Gastroesophageal sphincter (tissue), 4 donors: ENCODE measurements around the gene CD177. TPM values are rescaled to one million over a fixed set of nuclear protein-coding genes. Genes with fewer than 3 reads are reported as not detected.
"Not testable (repeated sequence)": the region's sequence is repeated elsewhere in the genome, so short reads cannot be mapped to it uniquely, and the experiment has no call there.

Source experiments
- ATAC-seq: fragments of 150-250 bp; one replicate; pipeline ENCODE4 v1.9.1; 2016; ENCODE audit warnings: mild to moderate bottlenecking, moderate library complexity
- H3K27ac ChIP-seq, 4 donors: fragments of 200-600 bp; sonication (generic) in 3 of 4; 1 replicate in 3 of 4; 2 replicates in 1 of 4; pipeline ENCODE4 v1.5.1; 2016 to 2019
- H3K27me3 ChIP-seq: fragments of 200-600 bp; sonication (generic); one replicate; pipeline ENCODE4 v1.5.1; 2019
- H3K36me3 ChIP-seq, 2 donors: fragments of 200-600 bp; sonication (generic); one replicate each; pipeline ENCODE4 v1.5.1; 2019; ENCODE audit warnings: control low read depth in 1 of 2
- H3K4me1 ChIP-seq, 3 donors: fragments of 200-600 bp; sonication (generic); 1 replicate in 2 of 3; 2 replicates in 1 of 3; pipeline ENCODE4 v1.5.1; 2016 to 2019; ENCODE audit warnings: control low read depth in 2 of 3
- H3K4me3 ChIP-seq, 2 donors: fragments of 200-600 bp; sonication (generic); one replicate each; pipeline ENCODE4 v1.5.1; 2019; ENCODE audit warnings: mild to moderate bottlenecking in 1 of 2, moderate library complexity in 1 of 2
- H3K9me3 ChIP-seq, 3 donors: fragments of 200-600 bp; sonication (generic); one replicate each; pipeline ENCODE4 v1.5.1; 2017 to 2019; ENCODE audit warnings: control low read depth in 2 of 3
- CTCF ChIP-seq, 4 experiments: fragments of 200-600 bp in 2 of 4; fragments of 450-650 bp in 2 of 4; sonication (generic) in 1 of 4; IDR thresholded peaks; one replicate each; pipeline ENCODE4 v1.5.1; 2017 to 2019; ENCODE audit warnings: antibody characterized with exemption in 4 of 4, mild to moderate bottlenecking in 2 of 4, moderate library complexity in 2 of 4
- EP300 ChIP-seq: sonication (generic); formaldehyde crosslinking; IDR thresholded peaks from one replicate; pipeline ENCODE4 v1.6.1; 2017; ENCODE audit warnings: antibody characterized with exemption, mild to moderate bottlenecking
- POLR2A ChIP-seq, 2 donors: fragments of 450-650 bp; IDR thresholded peaks; one replicate each; pipeline ENCODE4 v1.6.1; 2017; ENCODE audit warnings: antibody characterized with exemption in 2 of 2, mild to moderate bottlenecking in 2 of 2, moderate library complexity in 1 of 2
- POLR2AphosphoS5 ChIP-seq: sonication (generic); formaldehyde crosslinking; IDR thresholded peaks from one replicate; pipeline ENCODE4 v1.6.1; 2017; ENCODE audit warnings: antibody characterized with exemption
- WGBS, 2 donors: methylation state at CpG; one replicate each; pipeline ENCODE4 v1.1.5; 2018; ENCODE audit warnings: low coverage in 1 of 2; 5-methylcytosine and 5-hydroxymethylcytosine counted together
- total RNA-seq, 4 donors: library from RNA; depleted of rRNA; stranded (reverse); fragments of >200 nt; gene quantifications; one replicate each; pipeline ENCODE4 v1.1.0, GENCODE V29; 2016

Gene CD177
- total RNA-seq, 4 donors from 2014 or later = 0.15 to 1.8 (median 0.69) TPM

GRCh38 chr19:43351998-43352746 is 1.3 kb upstream of the CD177 start:
- H3K27ac ChIP-seq = no peak overlapping the region

GRCh38 chr19:43354305-43354627 is 780 bp downstream of the CD177 start:
- WGBS, 2 donors = 0% methylated on average over 2 to 12 of the region's 19 CpGs
- Histone ChIP-seq H3K27me3 (peaks cover 45% of the 10 kb centered on the region), H3K36me3 (no peaks in the 10 kb centered on the region), H3K4me1 (no peaks in the 10 kb centered on the region), H3K4me3 (no peak overlapping the region), H3K27ac (no peak overlapping the region), H3K9me3 (no peaks in the 10 kb centered on the region)
- ATAC-seq = no peak
- TF ChIP-seq POLR2A (IDR thresholded peaks at IDR 0.05) (no peak), EP300 (no peak), POLR2AphosphoS5 (no peak), CTCF (IDR thresholded peaks at IDR 0.05) (no peak)

More at GRCh38 chr19:43351998-43352746, 1.3 kb upstream of the CD177 start:
- Histone ChIP-seq H3K4me1 (no peaks in the 10 kb centered on the region), H3K27me3 (peaks cover 49% of the 10 kb centered on the region), H3K36me3 (no peaks in the 10 kb centered on the region), H3K4me3 (no peak overlapping the region), H3K9me3 (peaks cover 0 to 3% (median 0%) of the 10 kb centered on the region in 3 donors)
- ATAC-seq = no peak
- TF ChIP-seq EP300 (no peak), POLR2A (IDR thresholded peaks at IDR 0.05) (no peak), CTCF (IDR thresholded peaks at IDR 0.05) (no peak), POLR2AphosphoS5 (no peak)
- WGBS, 2 donors = 72 to 75% methylated on average over 4 to 6 of the region's 7 CpGs

- no CpG with 5 or more reads among the region's 3 CpGs for WGBS, 2 donors
- not testable (repeated sequence) for H3K4me1 ChIP-seq
These were observed 3.3 kb downstream of the CD177 start for GRCh38 chr19:43356749-43357148.

GRCh38 chr19:43362179-43362578 is 8.7 kb downstream of the CD177 start:
- H3K4me3 ChIP-seq = no peak overlapping the region
- no peak overlapping the region for H3K27ac ChIP-seq
- ATAC-seq = no peak
- H3K36me3 ChIP-seq = no peaks in the 10 kb centered on the region
- no peak for TF ChIP-seq EP300
- no peak for TF ChIP-seq POLR2A (IDR thresholded peaks at IDR 0.05)
- TF ChIP-seq POLR2AphosphoS5 = no peak
- TF ChIP-seq CTCF (IDR thresholded peaks at IDR 0.05) = no peak
- no peaks in the 10 kb centered on the region for H3K9me3 ChIP-seq
- H3K27me3 ChIP-seq = peaks cover 24% of the 10 kb centered on the region
- WGBS, 2 donors = 14 to 19% methylated on average over 7 to 8 of the region's 8 CpGs
- no peaks in the 10 kb centered on the region for H3K4me1 ChIP-seq

More at GRCh38 chr19:43356749-43357148, 3.3 kb downstream of the CD177 start:
- not testable (repeated sequence) for H3K9me3 ChIP-seq, H3K4me3 ChIP-seq, H3K27ac ChIP-seq, H3K36me3 ChIP-seq, ATAC-seq
- H3K27me3 ChIP-seq = peaks cover 36% of the 10 kb centered on the region

GRCh38 chr19:43362745-43363144 is 9.3 kb downstream of the CD177 start:
- Histone ChIP-seq H3K27me3 (peaks cover 28% of the 10 kb centered on the region), H3K4me1 (no peaks in the 10 kb centered on the region), H3K9me3 (no peaks in the 10 kb centered on the region), H3K27ac (no peak overlapping the region), H3K4me3 (no peak overlapping the region), H3K36me3 (no peaks in the 10 kb centered on the region)
- 43 to 70% methylated on average over 3 to 8 of the region's 11 CpGs for WGBS, 2 donors
- no peak for ATAC-seq
- no peak for TF ChIP-seq CTCF (IDR thresholded peaks at IDR 0.05)
- TF ChIP-seq POLR2AphosphoS5 = no peak
- no peak for TF ChIP-seq EP300
- TF ChIP-seq POLR2A (IDR thresholded peaks at IDR 0.05) = no peak

GRCh38 chr19:43365677-43366076 is 12.2 kb downstream of the CD177 start:
- peaks cover 24% of the 10 kb centered on the region for H3K27me3 ChIP-seq
- H3K4me3 ChIP-seq, H3K36me3 ChIP-seq, ATAC-seq, H3K9me3 ChIP-seq, H3K27ac ChIP-seq, H3K4me1 ChIP-seq: not testable (repeated sequence)
- 81% methylated on average over 4 of the region's 9 CpGs for WGBS, 2 donors
